Fibroblast of lung (primary cell): ENCODE data around the gene ZNF541. TPM values are rescaled to one million over a fixed set of nuclear protein-coding genes. Genes with fewer than 3 reads are reported as not detected.

Experiments used
- DNase-seq, 2 donors: peaks; one replicate each; pipeline versions ENCODE4 v3.0.0 to v3.0.0-alpha.2; 2010; ENCODE audit warnings: low read depth in 2 of 2
- H2AFZ ChIP-seq: 2 replicates; pipeline ENCODE4 v1.5.1; 2012; ENCODE audit warnings: low read length, control low read depth, inconsistent platforms
- H3K27ac ChIP-seq: 2 replicates; pipeline ENCODE4 v1.5.1; 2011; ENCODE audit warnings: low read length, control low read depth; ENCODE audit not compliant: insufficient read depth
- H3K27me3 ChIP-seq: 2 replicates; pipeline ENCODE4 v1.5.1; 2011; ENCODE audit warnings: mild to moderate bottlenecking, low read length; ENCODE audit not compliant: control insufficient read depth, insufficient read depth
- H3K36me3 ChIP-seq: 2 replicates; pipeline ENCODE4 v1.5.1; 2011; ENCODE audit warnings: low read length; ENCODE audit not compliant: control insufficient read depth, insufficient read depth
- H3K4me1 ChIP-seq: 2 replicates; pipeline ENCODE4 v1.5.1; 2011; ENCODE audit warnings: low read length; ENCODE audit not compliant: control insufficient read depth, insufficient read depth; ENCODE audit errors: extremely low read depth
- H3K4me2 ChIP-seq: 2 replicates; pipeline ENCODE4 v1.5.1; 2011; ENCODE audit warnings: low read length, control low read depth; ENCODE audit not compliant: insufficient read depth; ENCODE audit errors: extremely low read depth
- H3K4me3 ChIP-seq, 4 experiments: fragments of 200-600 bp in 1 of 4; sonication (generic) in 1 of 4; replicated peaks in 1 of 4; 2 replicates each; pipeline ENCODE4 v1.5.1; 2011 to 2016; ENCODE audit warnings: low read length in 4 of 4, low read depth in 3 of 4, mild to moderate bottlenecking in 3 of 4, control low read depth in 2 of 4, inconsistent platforms in 1 of 4, mixed read lengths in 1 of 4; ENCODE audit not compliant: insufficient read depth in 1 of 4; ENCODE audit errors: control extremely low read depth in 1 of 4
- H3K79me2 ChIP-seq: 2 replicates; pipeline ENCODE4 v1.5.1; 2012; ENCODE audit warnings: mild to moderate bottlenecking, low read length, inconsistent platforms; ENCODE audit not compliant: control insufficient read depth, insufficient read depth
- H3K9ac ChIP-seq: 2 replicates; pipeline ENCODE4 v1.5.1; 2011; ENCODE audit warnings: mild to moderate bottlenecking, low read length, control low read depth; ENCODE audit not compliant: insufficient read depth
- H3K9me3 ChIP-seq: 2 replicates; pipeline ENCODE4 v1.5.1; 2012; ENCODE audit warnings: low read depth, low read length; ENCODE audit not compliant: control insufficient read depth, insufficient read depth
- H4K20me1 ChIP-seq: 2 replicates; pipeline ENCODE4 v1.5.1; 2011; ENCODE audit warnings: low read length; ENCODE audit not compliant: control insufficient read depth, insufficient read depth; ENCODE audit errors: extremely low read depth
- CTCF ChIP-seq, 2 donors: IDR thresholded peaks in 1 of 2; conservative IDR thresholded peaks in 1 of 2; 1 replicate in 1 of 2; 2 replicates in 1 of 2; pipeline ENCODE4 v1.5.1; 2011 to 2012; ENCODE audit warnings: low read length in 2 of 2, control low read depth in 1 of 2, inconsistent platforms in 1 of 2, low read depth in 1 of 2, mild to moderate bottlenecking in 1 of 2
- EZH2 ChIP-seq: IDR thresholded peaks from 2 replicates; pipeline ENCODE4 v1.5.1; 2012; ENCODE audit warnings: low read length, control low read depth, mild to moderate bottlenecking; ENCODE audit errors: missing control alignments
- polyA plus RNA-seq, 2 donors: library from polyadenylated mRNA; depleted of rRNA in 1 of 2; stranded (reverse) in 1 of 2; unstranded in 1 of 2; fragments of >200 nt; gene quantifications; 2 replicates each; pipeline ENCODE4 v1.2.1, GENCODE V29; 2011 to 2012; ENCODE audit warnings: missing spikeins in 1 of 2
- total RNA-seq: library from RNA; depleted of rRNA; stranded (reverse); fragments of >200 nt; gene quantifications from 2 replicates; pipeline ENCODE4 v1.2.1, GENCODE V29; 2014

ZNF541 gene
- total and polyA plus RNA-seq, 2 donors (not counting 1 experiment from before 2014, with no cell fraction given) = 0.02 to 0.17 TPM

GRCh38 chr19:47609906-47610894 is 37.3 kb upstream of the ZNF541 start:
- Histone ChIP-seq H3K27ac (peak overlapping the region; percentile 50), H3K9ac (peak overlapping the region; percentile 84), H2AFZ (no peak overlapping the region), H3K36me3 (no peaks in the 10 kb centered on the region), H3K27me3 (no peaks in the 10 kb centered on the region), H3K9me3 (no peaks in the 10 kb centered on the region), H3K4me1 (peaks cover 4% of the 10 kb centered on the region), H3K79me2 (peaks cover 62% of the 10 kb centered on the region), H3K4me2 (peak overlapping the region; percentile 49), H3K4me3 (peak overlapping the region; percentile 56 to 75 (median 68)), H4K20me1 (peaks cover under 1% of the 10 kb centered on the region)
- TF ChIP-seq CTCF (conservative IDR thresholded peaks at IDR 0.05 in 1 of 2, IDR thresholded peaks at IDR 0.05 in 1 of 2; ENCODE audit: low read depth in 1 of 2, low read length in 2 of 2) (no peak), EZH2 (no peak)
- peak; percentile 36 to 38 for DNase-seq

GRCh38 chr19:47608969-47609905 is 36.3 kb upstream of the ZNF541 start, which contains the start of gene BICRA:
Gene BICRA, plus strand, starts transcription at chr19:47609134. Its CDS starts 64,441 bp downstream, at chr19:47673575.
- H3K4me1 ChIP-seq = peaks cover 4% of the 10 kb centered on the region
- H3K79me2 ChIP-seq = peaks cover 53% of the 10 kb centered on the region
- H3K4me2 ChIP-seq = peak within 1 kb of the TSS; percentile 54
- peak within 1 kb of the TSS; percentile 73 to 96 (median 93) for H3K4me3 ChIP-seq
- peak within 1 kb of the TSS; percentile 99 for H3K27ac ChIP-seq
- peak within 1 kb of the TSS; percentile 98 for H3K9ac ChIP-seq
- no peaks in the 10 kb centered on the region for H4K20me1 ChIP-seq
- no peak for TF ChIP-seq EZH2
- no peak for TF ChIP-seq CTCF (conservative IDR thresholded peaks at IDR 0.05 in 1 of 2, IDR thresholded peaks at IDR 0.05 in 1 of 2; ENCODE audit: low read depth in 1 of 2, low read length in 2 of 2)
- DNase-seq = peak; percentile 66 to 82
- no peaks in the 10 kb centered on the region for H3K9me3 ChIP-seq
- no peaks in the 10 kb centered on the region for H3K36me3 ChIP-seq
- H3K27me3 ChIP-seq = no peaks in the 10 kb centered on the region
- H2AFZ ChIP-seq = peak within 1 kb of the TSS; percentile 12
